Vagina (tissue), 2 donors: ENCODE results near the gene JPH3. TPM values are rescaled to one million over a fixed set of nuclear protein-coding genes. Genes with fewer than 3 reads are reported as not detected.
"Not testable (repeated sequence)": the region's sequence is repeated elsewhere in the genome, so short reads cannot be mapped to it uniquely, and the experiment has no call there.

Experiments used
- DNase-seq, 2 donors: peaks; one replicate each; pipeline ENCODE4 v3.0.0-alpha.2; 2017; ENCODE audit errors: extremely low spot score in 2 of 2
- H3K27ac ChIP-seq: fragments of 200-600 bp; sonication (generic); one replicate; pipeline ENCODE4 v1.5.1; 2019
- H3K27me3 ChIP-seq: fragments of 200-600 bp; sonication (generic); one replicate; pipeline ENCODE4 v1.5.1; 2019
- H3K36me3 ChIP-seq, 2 donors: fragments of 200-600 bp; sonication (generic); one replicate each; pipeline ENCODE4 v1.5.1; 2017 to 2019
- H3K4me1 ChIP-seq: fragments of 200-600 bp; sonication (generic); one replicate; pipeline ENCODE4 v1.5.1; 2019
- H3K4me3 ChIP-seq, 2 donors: fragments of 200-600 bp; sonication (generic); 1 replicate in 1 of 2; 2 replicates in 1 of 2; pipeline ENCODE4 v1.5.1; 2016 to 2019
- H3K9me3 ChIP-seq: fragments of 200-600 bp; sonication (generic); one replicate; pipeline ENCODE4 v1.5.1; 2019
- POLR2A ChIP-seq, 2 donors: fragments of 450-650 bp; IDR thresholded peaks; one replicate each; pipeline ENCODE4 v1.6.1; 2017; ENCODE audit warnings: antibody characterized with exemption in 2 of 2, mild to moderate bottlenecking in 2 of 2, moderate library complexity in 2 of 2
- POLR2AphosphoS5 ChIP-seq, 2 donors: sonication (generic); formaldehyde crosslinking; IDR thresholded peaks; one replicate each; pipeline ENCODE4 v1.9.0; 2017; ENCODE audit warnings: antibody characterized with exemption in 2 of 2, mild to moderate bottlenecking in 2 of 2, low read depth in 1 of 2; ENCODE audit not compliant: insufficient read depth in 1 of 2
- intact Hi-C: fragments of 100-400 bp; cut with DNase I; formaldehyde crosslinking; loops from one replicate; pipeline ENCODE4 v1.15.1; 2023
- total RNA-seq: library from RNA; depleted of rRNA; stranded (reverse); fragments of >200 nt; gene quantifications from one replicate; pipeline ENCODE4 v1.2.3, GENCODE V29; 2016
- TF ChIP-seq, protein P1 (sequence below), 3 experiments: fragments of 450-650 bp in 2 of 3; fragments of 200-600 bp in 1 of 3; sonication (generic) in 1 of 3; IDR thresholded peaks; one replicate each; pipeline ENCODE4 v1.5.1; 2017 to 2019; ENCODE audit warnings: antibody characterized with exemption in 3 of 3, mild to moderate bottlenecking in 2 of 3, moderate library complexity in 2 of 3

The JPH3 gene
- total RNA-seq, 1 donor from 2014 or later: 2.0 TPM

DNA sequence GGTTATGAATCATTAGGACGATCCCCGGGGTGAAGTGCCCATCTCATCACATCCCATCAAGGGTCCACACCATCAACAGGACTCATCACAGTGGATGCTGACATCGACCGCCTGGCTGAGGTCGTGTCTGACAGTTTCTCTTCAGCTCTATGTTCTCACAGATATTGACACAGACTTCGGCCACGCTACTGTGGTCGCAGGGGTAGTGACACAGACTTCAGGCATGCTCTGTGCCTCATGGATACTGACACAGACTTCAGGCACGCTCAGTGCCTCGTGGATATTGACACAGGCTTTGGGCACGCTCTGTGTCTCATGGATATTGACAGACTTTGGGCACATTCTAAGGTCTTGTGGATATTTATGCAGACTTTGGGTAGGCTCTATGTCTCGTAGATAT, 113.3 kb downstream of the JPH3 start:
- Histone ChIP-seq H3K4me3 (no peak overlapping the region), H3K36me3 (peaks cover 0 to 28% of the 10 kb centered on the region in 2 donors), H3K4me1 (no peaks in the 10 kb centered on the region), H3K9me3 (no peaks in the 10 kb centered on the region), H3K27me3 (no peaks in the 10 kb centered on the region), H3K27ac (no peak overlapping the region)
- no peak for TF ChIP-seq POLR2AphosphoS5 (IDR thresholded peaks at IDR 0.05; ENCODE audit: insufficient read depth in 1 of 2, low read depth in 1 of 2)
- TF ChIP-seq POLR2A (IDR thresholded peaks at IDR 0.05): no peak
- TF ChIP-seq, protein P1, sequence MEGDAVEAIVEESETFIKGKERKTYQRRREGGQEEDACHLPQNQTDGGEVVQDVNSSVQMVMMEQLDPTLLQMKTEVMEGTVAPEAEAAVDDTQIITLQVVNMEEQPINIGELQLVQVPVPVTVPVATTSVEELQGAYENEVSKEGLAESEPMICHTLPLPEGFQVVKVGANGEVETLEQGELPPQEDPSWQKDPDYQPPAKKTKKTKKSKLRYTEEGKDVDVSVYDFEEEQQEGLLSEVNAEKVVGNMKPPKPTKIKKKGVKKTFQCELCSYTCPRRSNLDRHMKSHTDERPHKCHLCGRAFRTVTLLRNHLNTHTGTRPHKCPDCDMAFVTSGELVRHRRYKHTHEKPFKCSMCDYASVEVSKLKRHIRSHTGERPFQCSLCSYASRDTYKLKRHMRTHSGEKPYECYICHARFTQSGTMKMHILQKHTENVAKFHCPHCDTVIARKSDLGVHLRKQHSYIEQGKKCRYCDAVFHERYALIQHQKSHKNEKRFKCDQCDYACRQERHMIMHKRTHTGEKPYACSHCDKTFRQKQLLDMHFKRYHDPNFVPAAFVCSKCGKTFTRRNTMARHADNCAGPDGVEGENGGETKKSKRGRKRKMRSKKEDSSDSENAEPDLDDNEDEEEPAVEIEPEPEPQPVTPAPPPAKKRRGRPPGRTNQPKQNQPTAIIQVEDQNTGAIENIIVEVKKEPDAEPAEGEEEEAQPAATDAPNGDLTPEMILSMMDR (IDR thresholded peaks at IDR 0.05): no peak
- intact Hi-C loops: no loop called here
- DNase-seq: no peak

DNA sequence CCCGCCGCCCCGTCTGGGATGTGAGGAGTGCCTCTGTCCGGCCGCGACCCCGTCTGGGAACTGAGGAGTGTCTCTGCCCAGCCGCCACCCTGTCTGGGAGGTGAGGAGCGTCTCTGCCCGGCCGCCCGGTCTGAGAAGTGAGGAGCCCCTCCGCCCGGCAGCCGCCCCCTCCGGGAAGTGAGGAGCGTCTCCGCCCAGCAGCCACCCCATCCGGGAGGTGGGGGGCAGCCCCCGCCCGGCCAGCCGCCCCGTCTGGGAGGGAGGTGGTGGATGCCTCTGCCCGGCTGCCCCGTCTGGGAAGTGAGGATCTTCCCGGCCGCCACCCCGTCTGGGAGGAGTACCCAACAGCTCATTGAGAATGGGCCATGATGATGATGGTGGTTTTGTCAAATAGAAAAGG, 116.5 kb downstream of the JPH3 start:
- H3K27ac ChIP-seq, intact Hi-C loops, H3K4me1 ChIP-seq, H3K9me3 ChIP-seq, H3K4me3 ChIP-seq, H3K27me3 ChIP-seq, DNase-seq: not testable (repeated sequence)
- peaks cover 0 to 20% of the 10 kb centered on the region in 2 donors for H3K36me3 ChIP-seq

DNA sequence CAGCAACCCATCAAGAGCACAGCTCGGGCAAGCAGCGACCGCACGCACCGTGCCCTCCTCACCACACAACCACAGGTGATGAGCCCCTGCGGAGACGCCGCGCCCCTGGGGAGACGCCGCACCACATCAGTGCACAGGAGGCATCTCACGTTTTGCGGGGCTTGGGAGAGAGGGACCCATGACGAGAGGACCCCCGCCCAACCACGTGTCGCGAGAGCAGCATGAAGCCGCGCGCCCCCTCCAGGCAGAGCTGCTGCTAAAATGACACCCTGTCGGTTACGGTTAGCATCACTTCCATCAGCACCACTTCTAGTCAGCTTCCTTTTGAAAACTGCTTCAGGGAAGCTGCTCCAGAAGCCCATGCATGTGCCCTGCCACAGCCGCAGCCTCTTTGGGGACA, 118.1 kb downstream of the JPH3 start:
- Histone ChIP-seq H3K9me3 (no peaks in the 10 kb centered on the region), H3K27ac (no peak overlapping the region), H3K4me1 (no peaks in the 10 kb centered on the region), H3K4me3 (no peak overlapping the region), H3K36me3 (peaks cover 0 to 6% of the 10 kb centered on the region in 2 donors), H3K27me3 (no peaks in the 10 kb centered on the region)
- DNase-seq: no peak
- TF ChIP-seq POLR2AphosphoS5 (IDR thresholded peaks at IDR 0.05; ENCODE audit: insufficient read depth in 1 of 2, low read depth in 1 of 2) (no peak), POLR2A (IDR thresholded peaks at IDR 0.05) (no peak)
- TF ChIP-seq, protein P1 (IDR thresholded peaks at IDR 0.05): no peak
- intact Hi-C loops: no loop called here

DNA sequence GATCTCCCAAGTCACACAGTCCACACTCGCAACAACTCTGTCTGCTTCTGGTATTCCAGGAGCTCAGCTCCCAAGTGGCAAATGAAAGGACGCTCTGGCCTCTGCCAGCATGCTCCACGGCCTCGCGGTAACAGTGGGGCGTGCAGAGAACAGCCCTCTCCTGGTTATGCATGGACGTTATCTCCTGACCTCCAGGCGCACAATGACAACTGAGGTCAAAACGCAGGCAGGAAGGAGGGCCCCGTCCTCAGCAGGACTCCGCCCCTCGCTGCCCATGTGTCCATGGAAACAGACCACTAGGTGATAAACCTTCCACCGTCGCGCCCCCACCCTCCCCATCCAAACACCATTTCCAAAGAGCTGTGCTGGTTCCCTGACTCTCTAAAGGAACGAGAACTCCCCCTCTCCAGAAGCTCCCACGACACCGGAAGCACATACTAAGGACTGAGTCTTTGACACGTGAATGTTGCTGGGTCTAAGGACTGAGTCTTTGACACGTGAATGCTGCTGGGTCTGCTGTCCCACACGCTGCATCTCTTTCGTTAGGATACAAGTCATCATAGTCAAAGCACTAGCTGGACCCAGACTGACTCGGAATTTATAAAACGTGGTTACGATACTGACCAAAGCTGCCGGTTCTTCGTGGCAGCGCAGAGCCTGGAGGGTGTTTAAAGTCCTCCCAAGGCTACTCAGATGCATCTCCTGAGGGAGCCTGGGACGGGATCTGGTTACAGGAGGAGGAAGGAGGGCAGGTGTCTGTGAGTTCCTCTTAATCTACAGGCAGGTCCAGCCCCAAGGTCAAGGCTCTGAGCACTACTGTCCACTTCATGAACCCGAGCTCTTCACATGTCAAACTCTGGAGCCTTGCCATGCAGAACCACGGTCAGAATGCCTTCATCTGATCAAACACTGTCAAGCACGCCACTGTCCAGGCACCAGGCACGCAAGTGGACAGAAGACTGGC, 119.6 kb downstream of the JPH3 start:
- no peak for TF ChIP-seq POLR2AphosphoS5 (IDR thresholded peaks at IDR 0.05; ENCODE audit: insufficient read depth in 1 of 2, low read depth in 1 of 2)
- TF ChIP-seq POLR2A (IDR thresholded peaks at IDR 0.05): no peak
- TF ChIP-seq, protein P1 (IDR thresholded peaks at IDR 0.05): no peak
- no peak overlapping the region for H3K27ac ChIP-seq
- no peaks in the 10 kb centered on the region for H3K4me1 ChIP-seq
- H3K4me3 ChIP-seq: no peak overlapping the region
- no peaks in the 10 kb centered on the region for H3K27me3 ChIP-seq
- intact Hi-C loops: no loop called here
- peaks cover 0 to under 1% of the 10 kb centered on the region in 2 donors for H3K36me3 ChIP-seq
- H3K9me3 ChIP-seq: no peaks in the 10 kb centered on the region
- no peak for DNase-seq

DNA sequence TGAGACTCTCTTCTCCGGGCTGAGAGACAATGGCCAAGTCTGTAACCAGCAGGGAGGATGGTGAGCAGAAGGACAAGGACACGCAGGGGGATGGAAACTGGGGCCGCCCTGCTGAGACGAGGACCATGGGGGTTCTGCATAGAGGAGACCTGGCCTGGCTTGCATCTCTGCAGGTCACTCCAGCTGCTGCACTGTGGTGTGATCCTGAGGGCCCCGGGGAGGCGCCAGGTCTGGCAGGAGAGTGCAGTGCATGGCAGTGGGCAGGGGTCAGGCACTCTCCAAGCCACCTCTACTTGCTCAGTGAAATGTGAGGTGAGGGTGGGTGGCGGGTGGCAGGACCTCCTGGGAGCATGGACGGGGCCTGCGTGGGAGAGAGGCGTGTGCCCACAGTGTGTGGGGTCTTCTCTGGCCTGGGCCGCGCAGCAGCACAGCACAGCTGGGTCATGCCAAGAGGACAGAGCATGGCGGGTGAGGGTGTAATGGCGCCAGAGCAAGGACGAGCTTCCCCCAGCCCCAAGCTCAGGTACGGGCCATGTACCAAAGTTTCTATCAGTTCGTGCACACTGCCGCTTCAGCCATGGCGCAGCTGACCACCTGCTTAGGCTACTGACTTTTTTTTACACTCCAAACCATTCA, 120.4 kb downstream of the JPH3 start:
- DNase-seq: no peak
- H3K27ac ChIP-seq: no peak overlapping the region
- H3K27me3 ChIP-seq: no peaks in the 10 kb centered on the region
- H3K4me3 ChIP-seq: no peak overlapping the region
- H3K36me3 ChIP-seq: peaks cover 0 to 9% of the 10 kb centered on the region in 2 donors
- H3K9me3 ChIP-seq: no peaks in the 10 kb centered on the region
- intact Hi-C loops: no loop called here
- TF ChIP-seq POLR2A (IDR thresholded peaks at IDR 0.05) (no peak), POLR2AphosphoS5 (IDR thresholded peaks at IDR 0.05; ENCODE audit: insufficient read depth in 1 of 2, low read depth in 1 of 2) (no peak)
- TF ChIP-seq, protein P1 (IDR thresholded peaks at IDR 0.05): no peak
- H3K4me1 ChIP-seq: no peaks in the 10 kb centered on the region
